CD4-positive, alpha-beta T cell treated with Interleukin-17A for 4 hours (primary cell): ENCODE measurements around the gene FSCN2.

Experiments
- DNase-seq: peaks from one replicate; pipeline ENCODE4 v3.0.0-alpha.2; 2020; ENCODE audit warnings: mixed read lengths

Gene FSCN2

DNA sequence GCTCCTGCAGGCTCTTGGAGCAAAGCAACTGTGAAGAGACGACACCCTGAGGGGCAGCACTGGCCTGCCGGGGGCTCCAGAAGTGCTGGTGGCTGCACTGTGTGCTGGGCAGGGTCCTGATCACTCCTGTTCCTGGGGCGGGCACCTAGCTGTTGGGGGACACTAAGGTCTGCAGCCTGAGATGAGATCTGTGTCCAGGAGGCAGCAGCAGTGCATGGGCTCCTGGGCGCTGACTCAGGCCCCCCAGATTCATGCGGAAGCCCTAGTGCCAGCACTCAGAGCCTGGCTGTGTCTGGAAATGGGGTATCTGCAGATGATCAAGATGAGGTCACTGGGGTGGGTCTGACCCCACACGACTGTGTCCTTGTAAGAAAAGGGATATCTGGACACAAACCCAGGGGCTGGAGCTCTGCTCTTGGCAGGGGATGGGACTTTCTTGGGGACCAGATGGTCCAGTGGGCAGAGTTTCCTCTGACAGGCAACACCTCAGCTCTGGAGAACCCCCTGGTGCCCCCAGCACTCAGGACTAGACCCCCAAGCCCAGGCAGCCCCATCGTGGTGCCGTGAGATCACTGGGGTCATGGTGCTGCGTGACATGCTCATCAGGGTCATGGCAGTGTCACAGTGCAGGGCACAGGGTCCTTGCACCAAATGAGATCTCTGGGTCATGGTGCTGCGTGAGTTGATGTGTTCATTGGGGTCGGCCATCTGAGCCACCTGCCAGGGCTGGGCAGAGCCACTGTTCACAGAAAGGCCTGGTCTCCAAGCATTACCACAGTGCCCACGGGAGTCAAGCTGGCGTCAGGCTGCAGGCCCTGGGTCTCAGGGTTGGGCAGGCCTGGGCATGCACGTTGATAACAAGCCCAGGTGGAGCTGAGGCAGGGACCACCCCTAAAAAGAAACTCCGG is 14.5 kb downstream of the FSCN2 start:
- no peak for DNase-seq

DNA sequence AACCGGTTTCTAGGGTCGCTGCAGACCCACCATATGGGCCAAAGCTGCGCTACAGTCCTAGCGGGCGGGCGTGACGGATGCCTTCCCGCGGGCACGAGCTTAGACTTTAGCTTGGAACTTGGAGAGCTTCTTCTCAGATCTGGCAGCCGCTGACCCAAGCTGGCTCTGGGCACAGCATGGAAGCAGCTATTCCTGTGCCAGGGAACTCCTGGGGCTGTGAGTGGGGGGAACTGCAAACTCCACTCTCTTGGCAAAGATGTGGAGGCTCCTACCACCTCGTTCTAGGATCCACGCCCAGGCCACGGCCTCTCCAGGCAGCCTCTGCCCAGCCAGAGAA is 15.1 kb downstream of the FSCN2 start:
- DNase-seq, result no peak

DNA sequence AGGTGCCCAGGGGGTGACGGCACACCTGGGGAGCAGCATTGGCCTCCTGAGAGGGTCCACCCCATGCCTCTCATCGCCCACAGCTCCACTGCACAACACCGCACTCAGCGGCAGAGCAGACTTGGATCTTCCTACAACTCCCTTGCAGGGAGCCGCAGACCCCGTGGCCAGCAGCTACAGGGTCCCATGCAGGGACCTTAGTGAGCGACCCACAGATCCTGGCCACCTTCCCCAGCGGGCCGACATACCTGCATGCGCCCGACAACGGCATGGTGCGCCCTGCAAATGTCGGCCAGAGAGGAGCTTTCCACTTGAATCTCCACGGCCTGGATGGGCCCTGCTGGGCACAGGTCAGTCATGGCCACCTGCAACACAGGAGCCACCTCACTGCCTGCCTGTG is 15.6 kb downstream of the FSCN2 start:
- DNase-seq, result no peak

DNA sequence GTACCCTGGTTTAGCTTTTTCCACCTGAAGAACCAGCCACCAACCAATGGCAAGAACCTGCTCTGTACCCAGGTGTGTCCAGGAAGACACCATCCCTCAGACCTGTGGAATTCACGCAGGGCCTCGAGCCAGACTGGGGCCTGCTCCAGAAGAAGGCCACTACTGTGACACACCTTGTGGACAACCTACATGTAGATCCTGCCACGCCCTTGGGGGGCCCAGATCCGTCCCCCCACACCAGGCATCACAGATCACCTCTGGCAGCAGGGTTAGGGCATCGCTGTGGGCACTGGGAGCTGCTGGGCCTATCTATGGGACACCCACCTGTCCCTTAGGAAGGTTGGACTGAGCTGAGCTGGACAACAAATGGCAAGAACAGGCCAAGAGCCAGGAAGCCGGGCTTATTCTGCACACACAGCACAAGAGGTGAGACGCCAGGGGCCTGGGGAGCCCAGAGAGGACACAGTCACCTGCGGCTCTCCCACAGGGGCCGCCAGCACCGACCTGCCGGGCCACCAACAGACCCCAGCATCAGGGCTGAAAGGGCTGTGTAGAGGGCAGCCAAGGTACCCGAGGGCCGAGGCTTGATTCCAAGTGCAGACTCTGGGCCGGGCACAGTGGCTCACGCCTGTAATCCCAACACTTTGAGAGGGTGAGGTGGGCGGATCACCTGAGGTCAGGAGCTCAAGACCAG is 16.3 kb downstream of the FSCN2 start:
- DNase-seq, result no peak

DNA sequence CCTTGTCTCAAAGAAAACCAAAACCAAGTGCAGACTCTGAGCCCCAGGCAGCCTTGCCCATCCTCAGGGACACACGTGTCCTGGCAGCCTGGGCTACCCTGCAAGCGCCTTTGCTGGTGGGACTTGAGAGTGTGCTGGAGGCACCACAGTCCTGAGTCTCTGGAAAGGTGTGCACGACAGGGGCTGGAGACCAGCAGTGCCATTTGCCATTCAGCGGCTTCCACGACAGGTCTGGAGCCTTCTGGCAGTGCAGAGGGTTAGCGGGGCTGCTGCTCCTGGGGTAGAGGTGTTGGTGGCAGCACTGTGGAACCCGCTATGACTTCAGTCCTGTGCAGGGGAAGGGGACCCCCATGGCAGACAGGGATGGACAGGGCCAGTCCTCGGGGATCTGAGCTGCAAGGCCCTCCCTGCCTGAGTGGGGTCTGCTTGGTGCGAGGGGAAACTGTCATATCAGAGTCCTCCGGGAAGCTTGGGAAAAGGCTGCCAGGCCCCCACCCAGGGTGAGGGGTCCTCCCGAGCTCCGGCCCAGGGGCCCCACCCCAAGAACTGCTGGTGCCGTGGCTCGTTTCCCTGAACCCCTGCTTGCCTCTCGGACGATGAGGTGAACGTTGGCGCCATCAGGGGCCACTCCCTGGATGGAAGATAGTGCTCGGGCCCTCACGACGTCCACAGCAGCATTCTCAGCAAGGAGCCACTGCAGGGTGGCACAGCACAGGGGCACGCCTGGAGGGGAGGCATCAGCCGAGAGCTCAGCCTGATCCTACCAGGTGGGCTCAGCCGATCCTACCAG is 17.2 kb downstream of the FSCN2 start:
- no peak for DNase-seq

GRCh38 chr17:81546906-81547613 is 18.9 kb downstream of the FSCN2 start:
- DNase-seq, result no peak

- DNase-seq, result no peak
Measured at GRCh38 chr17:81547614-81547982, 19.4 kb downstream of the FSCN2 start.

DNA sequence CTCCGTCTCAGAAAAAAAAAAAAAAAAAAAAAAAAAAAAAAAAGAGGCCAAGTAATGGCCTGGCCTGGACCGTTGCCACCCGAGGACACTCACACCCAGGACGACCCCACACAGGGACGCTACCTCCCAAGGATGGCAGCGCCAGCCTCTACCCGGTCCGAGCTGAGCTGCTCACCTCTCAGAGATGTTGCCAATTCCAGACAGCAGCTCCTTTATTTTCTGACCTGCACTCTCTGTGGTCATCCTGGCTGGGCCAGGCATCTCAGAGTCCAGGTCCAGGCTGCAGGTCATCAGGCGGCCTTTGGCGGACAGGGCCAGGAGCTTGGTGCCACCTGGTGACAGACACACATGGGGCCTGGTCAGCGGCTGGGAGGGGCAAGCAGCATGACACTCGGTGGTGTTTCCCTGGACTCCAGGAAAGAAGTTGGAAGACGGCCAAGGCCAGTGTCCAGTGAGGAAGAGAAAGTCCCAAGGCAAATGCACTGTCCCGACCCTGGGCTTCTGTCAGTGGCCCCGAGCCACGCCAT is 20.9 kb downstream of the FSCN2 start:
- no peak for DNase-seq

DNA sequence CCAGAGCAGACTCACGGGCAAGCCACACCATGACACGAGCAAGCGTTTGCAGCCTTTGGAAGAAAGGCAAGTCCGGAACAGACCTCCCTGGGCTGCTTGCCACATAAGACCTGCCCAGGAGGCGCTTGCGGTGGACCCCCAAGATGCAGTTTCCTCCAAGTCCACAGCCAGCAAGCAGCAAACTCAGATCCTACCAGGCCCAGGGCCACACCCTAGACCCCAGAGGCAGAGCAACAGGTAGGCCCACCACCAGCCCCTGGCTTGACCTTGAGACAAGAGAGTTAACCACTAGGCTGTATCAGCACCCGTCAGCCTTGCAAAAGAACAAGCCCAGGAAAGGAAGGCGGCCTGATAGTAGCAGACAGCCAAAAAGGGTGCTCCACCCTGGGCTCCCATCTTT is 21.6 kb downstream of the FSCN2 start:
- DNase-seq, result no peak

- DNase-seq, result no peak
Measured at GRCh38 chr17:81550285-81550684, 22.1 kb downstream of the FSCN2 start.

DNA sequence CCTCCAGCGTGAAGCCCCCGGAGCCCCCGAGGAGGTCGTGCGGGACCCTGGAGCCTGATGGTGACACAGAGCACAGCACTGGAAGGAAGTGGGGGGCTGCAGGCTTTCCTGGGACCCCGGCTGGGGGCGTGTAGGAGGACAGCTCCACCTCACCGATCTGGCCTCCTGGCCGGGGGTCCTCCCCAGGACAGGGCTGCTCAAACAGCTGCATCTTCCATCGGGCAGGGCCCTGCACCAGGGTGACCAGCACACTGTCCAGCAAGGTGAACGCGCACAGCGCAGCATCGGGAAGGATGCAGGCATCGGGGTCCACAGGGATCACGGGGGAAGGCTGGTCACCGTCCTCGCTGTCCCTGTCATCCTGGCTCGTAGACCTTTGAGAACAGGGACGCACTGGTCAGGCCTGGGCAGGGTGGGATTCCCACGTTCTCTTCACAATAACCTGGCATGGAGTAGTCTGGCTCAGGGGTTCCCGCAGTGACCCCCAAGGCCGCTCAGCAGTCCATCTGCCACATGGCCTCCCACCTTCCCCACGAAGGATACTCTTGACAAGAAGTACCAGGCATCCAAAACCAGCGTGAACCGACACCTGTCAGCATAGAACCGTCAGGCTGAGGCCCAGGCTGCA is 22.8 kb downstream of the FSCN2 start:
- DNase-seq, result no peak

DNA sequence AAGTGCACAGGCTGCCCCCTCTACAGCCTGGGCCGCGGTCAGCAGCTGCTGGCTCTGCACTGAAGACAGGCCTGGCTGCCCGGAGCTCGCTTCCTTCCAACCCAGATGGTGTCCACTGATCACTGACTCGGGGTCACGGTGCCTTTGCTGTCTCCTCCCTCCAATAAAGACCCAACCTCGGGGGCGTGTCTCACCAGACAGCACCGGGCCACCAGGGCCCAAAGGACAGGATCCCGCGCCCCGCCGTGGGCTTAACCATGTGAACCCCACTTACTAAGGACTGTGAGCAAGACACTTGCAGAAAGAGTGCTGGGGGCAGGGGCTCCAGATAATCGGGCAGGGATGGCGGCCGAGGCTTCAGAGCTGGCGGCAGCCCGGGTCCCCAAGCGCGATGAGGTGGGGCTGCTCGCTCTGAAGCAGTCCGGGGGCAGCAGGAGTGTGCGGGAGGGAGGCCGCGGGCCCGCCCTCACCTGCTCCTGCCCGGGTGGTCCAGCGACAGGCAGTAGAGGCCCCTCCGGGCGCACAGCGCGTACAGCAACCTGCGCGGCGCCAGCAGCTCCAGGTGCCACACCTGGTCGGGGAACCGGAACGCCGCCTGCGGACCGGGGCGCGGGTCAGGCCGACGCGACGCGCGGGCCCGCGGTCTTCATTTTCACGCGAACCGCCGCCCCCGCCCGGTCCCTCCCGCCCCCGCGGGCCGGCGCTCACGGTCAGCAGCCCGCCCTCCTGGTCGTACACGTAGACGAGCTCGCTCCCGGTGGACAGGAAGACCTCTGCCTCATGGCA is 23.5 kb downstream of the FSCN2 start:
- peak; percentile 13 for DNase-seq

GRCh38 chr17:81552244-81553017 is 24.3 kb downstream of the FSCN2 start, which contains the start of gene FAAP100:
TSS of gene FAAP100 (minus strand) at chr17:81552353. CDS start at chr17:81552330, 23 bp downstream.
- peak; percentile 82 for DNase-seq

- DNase-seq, result peak; percentile 87
Measured at GRCh38 chr17:81553018-81553615, 24.9 kb downstream of the FSCN2 start.

DNA sequence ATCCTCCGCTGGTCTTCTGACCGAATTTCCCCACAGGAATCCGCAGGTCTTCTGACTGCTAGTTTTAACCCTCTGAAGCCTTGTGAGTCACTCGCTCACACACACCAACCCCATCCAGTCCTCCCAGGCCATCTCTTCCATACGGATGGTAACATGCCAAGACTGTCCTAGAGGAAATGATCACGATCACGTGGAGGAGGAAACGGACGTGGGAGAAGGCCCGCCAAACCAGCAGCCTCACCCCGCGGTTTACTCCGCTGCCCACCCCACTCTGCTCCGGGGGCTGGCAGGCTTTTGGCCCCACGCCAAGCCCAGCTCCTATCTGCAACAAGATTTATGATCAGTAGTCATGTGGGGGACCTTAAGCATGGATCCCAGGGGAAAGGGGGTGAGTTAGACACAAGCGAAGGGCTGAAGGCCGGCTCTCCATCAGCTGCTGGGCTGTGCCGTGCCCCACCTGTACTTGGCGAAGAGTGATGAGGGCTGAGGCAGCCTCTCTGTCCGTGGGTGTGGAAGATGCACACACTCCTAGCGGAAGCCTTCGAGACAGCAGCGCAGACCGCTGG is 25.5 kb downstream of the FSCN2 start:
- DNase-seq, result peak; percentile 18

- DNase-seq, result no peak
Measured at GRCh38 chr17:81556175-81556691, 28.1 kb downstream of the FSCN2 start.

GRCh38 chr17:81556863-81557262 is 28.7 kb downstream of the FSCN2 start:
- no peak for DNase-seq

GRCh38 chr17:81557276-81558114 is 29.3 kb downstream of the FSCN2 start:
- DNase-seq, result no peak
